ENCODE measurements around the gene RPS21. TPM values are rescaled to one million over a fixed set of nuclear protein-coding genes. Genes with fewer than 3 reads are reported as not detected.
A peak's percentile ranks its signal among the peaks of the same experiment; 100 is the strongest.

RPS21 gene
- total and polyA plus RNA-seq, 2 of the 13 experiments (the other 11 are each of a cell fraction or from before 2014, with no cell fraction given): 2,647 to 11,063 TPM

GRCh38 chr20:62368976-62369814, 17.7 kb upstream of the RPS21 start:
- H3K4me3 ChIP-seq (replicated peaks in 1 of 3; ENCODE audit: insufficient read depth in 1 of 3, low read depth in 2 of 3, low read length in 3 of 3): peak overlapping the region; percentile 65 to 95 (median 91)
- peak overlapping the region; percentile 90 for H3K9ac ChIP-seq (ENCODE audit: insufficient read depth, low read depth, low read length)
- peak overlapping the region; percentile 95 for H3K27ac ChIP-seq (ENCODE audit: extremely low read length, insufficient read depth, low read length)
- WGBS (ENCODE audit: low lambda C conversion rate): 5% methylated on average over 27 of the region's 28 CpGs
- no peak overlapping the region for H2AFZ ChIP-seq (ENCODE audit: low read length)
- intact Hi-C loops (cut with micrococcal nuclease; ENCODE audit: unreplicated experiment): loop anchor here (1.0 to 10.0 kb wide), 2 partner anchors 7 to 1596 kb away; partner anchors contain the start of gene ZNF512B
- peaks cover 19% of the 10 kb centered on the region for H4K20me1 ChIP-seq (ENCODE audit: insufficient read depth, low read length)
- H3K36me3 ChIP-seq (replicated peaks in 1 of 2; ENCODE audit: control insufficient read depth in 1 of 2, insufficient read depth in 2 of 2, low read length in 2 of 2): no peaks in the 10 kb centered on the region
- no peaks in the 10 kb centered on the region for H3K27me3 ChIP-seq (ENCODE audit: control insufficient read depth in 1 of 2, insufficient read depth in 2 of 2, low read length in 2 of 2)
- FAIRE-seq (peak; percentile 28), ATAC-seq (peak; percentile 30), DNase-seq (ENCODE audit: low spot score) (peak; percentile 66)
- ChIA-PET POLR2A (interaction anchor here (0.6 to 10.1 kb wide), 32 partner anchors 8 to 1258 kb away, joined by 3 to 187 read pairs (median 5); partner anchors contain the start of genes ADRM1, MTG2, OSBPL2 and RPS21), CTCF (ENCODE audit: low intra/inter-chr PET ratio, low total read pairs) (interaction anchor here (2.5 kb wide), 1 partner anchor 67 kb away, joined by 10 read pairs; the partner anchor contains the start of gene ADRM1)
- BruUV-seq (replicated peaks): no TSS peak
- H3K79me2 ChIP-seq (ENCODE audit: insufficient read depth, low read length): peaks cover 28% of the 10 kb centered on the region
- peak overlapping the region; percentile 97 for H3K4me2 ChIP-seq (ENCODE audit: low read depth, low read length)
- in situ Hi-C loops (cut with HindIII; ENCODE audit: extremely low pct_ligation_motif_present, low pct_unique_long_range_greater_than_20kb): loop anchor here (5.0 kb wide), 1 partner anchor 67 kb away; the partner anchor contains the start of gene ADRM1
- H3K4me1 ChIP-seq (ENCODE audit: insufficient read depth, low read length): peaks cover 75% of the 10 kb centered on the region
- H3K9me3 ChIP-seq (ENCODE audit: low read length): no peaks in the 10 kb centered on the region
- TF ChIP-seq ZNF589 (CRISPR knock-in tag; conservative IDR thresholded peaks at IDR 0.05) (0 out of 2 replicates have a peak, but pooled peaks have one; percentile 21), PPARG (CRISPR knock-in tag; conservative IDR thresholded peaks at IDR 0.05) (0 out of 2 replicates have a peak, but pooled peaks have one; percentile 24), ZNF451 (CRISPR knock-in tag; IDR thresholded peaks at IDR 0.05) (no peak; the same call in 1 of the 2 replicates), HOXA9 (CRISPR knock-in tag; IDR thresholded peaks at IDR 0.05; ENCODE audit: borderline replicate concordance) (no peak), FUBP1 (CRISPR knock-in tag; IDR thresholded peaks at IDR 0.05; ENCODE audit: borderline replicate concordance) (no peak), ATF7 (IDR thresholded peaks at IDR 0.05) (no peak), ATF7 (CRISPR knock-in tag; IDR thresholded peaks at IDR 0.05) (no peak; the same call in 1 of the 2 replicates), SMAD9 (CRISPR knock-in tag; IDR thresholded peaks at IDR 0.05) (no peak), ARHGAP35 (CRISPR knock-in tag; IDR thresholded peaks at IDR 0.05; ENCODE audit: borderline replicate concordance) (no peak; the same call in 1 of the 2 replicates), TBX2 (CRISPR knock-in tag; IDR thresholded peaks at IDR 0.05; ENCODE audit: borderline replicate concordance) (peak; percentile 45; the same call in 1 of the 2 replicates), ZNF101 (CRISPR knock-in tag; IDR thresholded peaks at IDR 0.05; ENCODE audit: borderline replicate concordance, low read depth) (no peak), NFIB (CRISPR knock-in tag; IDR thresholded peaks at IDR 0.05; ENCODE audit: borderline replicate concordance) (no peak), ZNF274 (CRISPR knock-in tag; IDR thresholded peaks at IDR 0.05) (no peak), ZSCAN21 (CRISPR knock-in tag; IDR thresholded peaks at IDR 0.05; ENCODE audit: borderline replicate concordance) (peak; percentile 67; the same call in 1 of the 2 replicates), MXD1 (CRISPR knock-in tag; IDR thresholded peaks at IDR 0.05) (peak; percentile 60), TEF (CRISPR knock-in tag; IDR thresholded peaks at IDR 0.05) (no peak), PHF21A (CRISPR knock-in tag; IDR thresholded peaks at IDR 0.05) (no peak)
- TF ChIP-seq, protein P1, sequence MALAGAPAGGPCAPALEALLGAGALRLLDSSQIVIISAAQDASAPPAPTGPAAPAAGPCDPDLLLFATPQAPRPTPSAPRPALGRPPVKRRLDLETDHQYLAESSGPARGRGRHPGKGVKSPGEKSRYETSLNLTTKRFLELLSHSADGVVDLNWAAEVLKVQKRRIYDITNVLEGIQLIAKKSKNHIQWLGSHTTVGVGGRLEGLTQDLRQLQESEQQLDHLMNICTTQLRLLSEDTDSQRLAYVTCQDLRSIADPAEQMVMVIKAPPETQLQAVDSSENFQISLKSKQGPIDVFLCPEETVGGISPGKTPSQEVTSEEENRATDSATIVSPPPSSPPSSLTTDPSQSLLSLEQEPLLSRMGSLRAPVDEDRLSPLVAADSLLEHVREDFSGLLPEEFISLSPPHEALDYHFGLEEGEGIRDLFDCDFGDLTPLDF (CRISPR knock-in tag; IDR thresholded peaks at IDR 0.05): no peak

Measured in HepG2 (cell line).